Neuronal stem cell (in vitro differentiated cells): ENCODE data around the gene HACD2.

ENCODE experiments used
- DNase-seq: peaks from one replicate; pipeline ENCODE4 v3.0.0-alpha.2; 2013; ENCODE audit warnings: low spot score
- H2AFZ ChIP-seq: one replicate; pipeline ENCODE4 v1.6.1; 2013; ENCODE audit warnings: mild to moderate bottlenecking, low read length, inconsistent platforms
- H2AK5ac ChIP-seq: 2 replicates; pipeline ENCODE4 v1.6.1; 2013; ENCODE audit warnings: low read depth, mild to moderate bottlenecking, inconsistent platforms, low read length, moderate library complexity, mixed read lengths
- H2BK120ac ChIP-seq: 2 replicates; pipeline ENCODE4 v1.6.1; 2013; ENCODE audit warnings: low read depth, mild to moderate bottlenecking, inconsistent platforms, low read length, moderate library complexity, mixed read lengths
- H2BK12ac ChIP-seq: one replicate; pipeline ENCODE4 v1.6.1; 2013; ENCODE audit warnings: low read length, inconsistent platforms
- H2BK15ac ChIP-seq: 2 replicates; pipeline ENCODE4 v1.6.1; 2013; ENCODE audit warnings: mild to moderate bottlenecking, low read length, inconsistent platforms, mixed read lengths
- H2BK5ac ChIP-seq: one replicate; pipeline ENCODE4 v1.6.1; 2013; ENCODE audit warnings: inconsistent platforms, mild to moderate bottlenecking, low read length, moderate library complexity
- H3K14ac ChIP-seq: one replicate; pipeline ENCODE4 v1.6.1; 2013; ENCODE audit warnings: low read length, inconsistent platforms
- H3K18ac ChIP-seq: 2 replicates; pipeline ENCODE4 v1.6.1; 2013; ENCODE audit warnings: low read length, inconsistent platforms
- H3K23ac ChIP-seq: 2 replicates; pipeline ENCODE4 v1.6.1; 2013; ENCODE audit warnings: low read depth, mild to moderate bottlenecking, mixed read lengths, low read length, inconsistent platforms; ENCODE audit not compliant: poor library complexity
- H3K27ac ChIP-seq: replicated peaks from 3 replicates; pipeline ENCODE4 v1.5.1; 2013; ENCODE audit warnings: low read length, inconsistent platforms
- H3K27me3 ChIP-seq, 3 experiments: 2 replicates each; pipeline ENCODE4 v1.6.1; 2013; ENCODE audit warnings: low read length in 3 of 3, mild to moderate bottlenecking in 2 of 3, inconsistent platforms in 1 of 3, low read depth in 1 of 3, mixed read lengths in 1 of 3, moderate library complexity in 1 of 3; ENCODE audit not compliant: control insufficient read depth in 3 of 3, insufficient read depth in 3 of 3
- H3K36me3 ChIP-seq, 2 donors: replicated peaks in 1 of 2; 2 replicates each; pipeline ENCODE4 v1.6.1; 2013; ENCODE audit warnings: low read length in 2 of 2; ENCODE audit not compliant: control insufficient read depth in 2 of 2, insufficient read depth in 2 of 2
- H3K4ac ChIP-seq: 2 replicates; pipeline ENCODE4 v1.6.1; 2013; ENCODE audit warnings: inconsistent platforms, mild to moderate bottlenecking, low read length, moderate library complexity
- H3K4me1 ChIP-seq, 2 donors: 1 replicate in 1 of 2; 2 replicates in 1 of 2; pipeline ENCODE4 v1.6.1; 2013; ENCODE audit warnings: low read length in 2 of 2, low read depth in 1 of 2; ENCODE audit not compliant: control insufficient read depth in 2 of 2, insufficient read depth in 1 of 2
- H3K4me2 ChIP-seq: one replicate; pipeline ENCODE4 v1.6.1; 2013; ENCODE audit warnings: mild to moderate bottlenecking, low read length, inconsistent platforms; ENCODE audit not compliant: insufficient read depth, poor library complexity, severe bottlenecking
- H3K4me3 ChIP-seq, 2 donors: 2 replicates each; pipeline ENCODE4 v1.5.1; 2013; ENCODE audit warnings: low read length in 2 of 2, mild to moderate bottlenecking in 2 of 2, inconsistent platforms in 1 of 2, moderate library complexity in 1 of 2
- H3K79me1 ChIP-seq: one replicate; pipeline ENCODE4 v1.6.1; 2013; ENCODE audit warnings: low read depth, mild to moderate bottlenecking, inconsistent platforms, low read length, moderate library complexity
- H3K9ac ChIP-seq: one replicate; pipeline ENCODE4 v1.6.1; 2013; ENCODE audit warnings: mild to moderate bottlenecking, low read depth, low read length, inconsistent platforms; ENCODE audit not compliant: poor library complexity
- H3K9me3 ChIP-seq, 2 donors: replicated peaks in 1 of 2; 2 replicates each; pipeline versions ENCODE3 to v1.6.1; 2013; ENCODE audit warnings: low read length in 2 of 2, mild to moderate bottlenecking in 2 of 2, inconsistent platforms in 1 of 2, low read depth in 1 of 2, mixed read lengths in 1 of 2, moderate library complexity in 1 of 2; ENCODE audit not compliant: control insufficient read depth in 2 of 2, insufficient read depth in 1 of 2
- H4K8ac ChIP-seq: one replicate; pipeline ENCODE4 v1.6.1; 2013; ENCODE audit warnings: low read depth, mild to moderate bottlenecking, inconsistent platforms, low read length, moderate library complexity
- H4K91ac ChIP-seq: one replicate; pipeline ENCODE4 v1.6.1; 2013; ENCODE audit warnings: low read length, low read depth, mild to moderate bottlenecking, inconsistent platforms; ENCODE audit not compliant: poor library complexity
- WGBS, 2 donors: extraction: QIAGEN DNeasy Blood & Tissue Kit; methylation state at CpG; one replicate each; pipeline ENCODE4 v1.1.7; 2013; ENCODE audit warnings: missing lambda C conversion rate in 2 of 2, mixed read lengths in 1 of 2; ENCODE audit not compliant: insufficient read length in 2 of 2, insufficient replicate concordance in 1 of 2; ENCODE audit errors: extremely low coverage in 2 of 2; 5-methylcytosine and 5-hydroxymethylcytosine counted together

HACD2 gene

DNA sequence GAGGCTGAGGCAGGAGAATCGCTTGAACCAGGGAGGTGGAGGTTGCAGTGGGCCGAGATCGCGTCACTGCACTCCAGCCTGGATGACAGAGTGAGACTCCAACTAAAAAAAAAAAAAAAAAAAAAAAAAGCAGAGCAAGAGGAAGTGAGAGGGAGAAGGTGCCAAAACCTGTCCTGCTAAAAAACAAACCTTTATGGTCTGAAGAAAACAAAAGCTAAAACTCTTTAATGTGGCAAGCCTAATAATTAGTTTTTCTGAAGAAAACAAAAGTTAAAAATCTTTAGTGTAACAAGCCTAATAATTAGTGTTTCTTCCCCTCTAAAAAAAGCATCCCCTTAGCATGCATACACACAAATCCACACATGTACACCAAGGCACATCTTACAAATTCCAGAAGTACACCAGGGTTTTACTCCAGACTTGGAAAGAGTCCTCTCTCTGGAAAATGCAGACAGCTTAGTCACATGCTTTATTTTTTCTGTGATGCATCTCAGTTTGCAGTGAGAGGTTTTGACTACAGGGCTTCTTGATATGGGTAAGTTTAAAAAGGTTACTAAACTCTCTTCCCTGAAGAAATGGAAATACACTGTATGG lies 65.9 kb downstream of the HACD2 start:
- no peak overlapping the region for H4K8ac ChIP-seq
- H3K23ac ChIP-seq = no peak overlapping the region
- peaks cover 4 to 24% of the 10 kb centered on the region in 2 donors for H3K36me3 ChIP-seq
- WGBS, 2 donors = no CpG with 5 or more reads among the region's 4 CpGs
- no peak overlapping the region for H4K91ac ChIP-seq
- no peak overlapping the region for H2AK5ac ChIP-seq
- DNase-seq = no peak
- H2BK15ac ChIP-seq = no peak overlapping the region
- no peak overlapping the region for H3K9ac ChIP-seq
- no peak overlapping the region for H3K27ac ChIP-seq
- H2AFZ ChIP-seq = no peak overlapping the region
- no peak overlapping the region for H3K4ac ChIP-seq
- H3K9me3 ChIP-seq = no peaks in the 10 kb centered on the region
- no peak overlapping the region for H3K14ac ChIP-seq
- no peaks in the 10 kb centered on the region for H3K79me1 ChIP-seq
- no peak overlapping the region for H3K18ac ChIP-seq
- H2BK5ac ChIP-seq = no peak overlapping the region
- H3K4me3 ChIP-seq = no peak overlapping the region
- no peak overlapping the region for H2BK12ac ChIP-seq
- H3K4me2 ChIP-seq = no peak overlapping the region
- no peaks in the 10 kb centered on the region for H3K27me3 ChIP-seq
- H2BK120ac ChIP-seq = no peak overlapping the region
- H3K4me1 ChIP-seq = peaks cover 0 to 4% of the 10 kb centered on the region in 2 donors

DNA sequence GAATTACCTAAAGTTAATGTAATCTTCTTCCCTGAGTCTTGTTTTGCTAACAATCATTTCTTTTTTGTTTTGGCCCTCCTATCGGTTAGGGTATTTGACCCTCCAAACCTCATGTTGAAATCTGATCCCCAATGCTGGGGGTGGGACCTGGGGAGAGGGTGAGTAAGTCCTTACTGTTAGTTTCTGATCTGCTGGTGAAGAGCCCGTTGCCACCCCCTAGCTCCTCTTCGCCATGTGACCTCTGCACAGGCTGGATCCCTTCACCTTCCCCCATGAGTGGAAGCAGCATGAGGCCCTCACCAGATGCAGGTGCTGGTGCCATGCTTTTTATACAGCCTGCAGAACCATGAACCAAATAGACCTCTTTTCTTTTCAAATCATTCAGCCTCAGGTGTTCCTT lies 73.1 kb downstream of the HACD2 start:
- H3K4me3 ChIP-seq = no peak overlapping the region
- H3K4me1 ChIP-seq = no peaks in the 10 kb centered on the region
- no peak overlapping the region for H2AK5ac ChIP-seq
- H3K14ac ChIP-seq = no peak overlapping the region
- H2BK5ac ChIP-seq = no peak overlapping the region
- no peak overlapping the region for H3K27ac ChIP-seq
- peaks cover 0 to 35% of the 10 kb centered on the region in 2 donors for H3K36me3 ChIP-seq
- no peak overlapping the region for H4K8ac ChIP-seq
- H4K91ac ChIP-seq = no peak overlapping the region
- H3K23ac ChIP-seq = no peak overlapping the region
- peaks cover 1% of the 10 kb centered on the region for H3K79me1 ChIP-seq
- no peak overlapping the region for H2AFZ ChIP-seq
- DNase-seq = no peak
- peaks cover 0 to 3% of the 10 kb centered on the region in 2 donors for H3K9me3 ChIP-seq
- H3K4ac ChIP-seq = no peak overlapping the region
- no peak overlapping the region for H2BK120ac ChIP-seq
- no peak overlapping the region for H3K9ac ChIP-seq
- no peaks in the 10 kb centered on the region for H3K27me3 ChIP-seq
- no peak overlapping the region for H3K4me2 ChIP-seq
- WGBS, 2 donors = no CpG with 5 or more reads among the region's 3 CpGs
- H2BK12ac ChIP-seq = no peak overlapping the region
- no peak overlapping the region for H2BK15ac ChIP-seq
- H3K18ac ChIP-seq = no peak overlapping the region

GRCh38 chr3:123511084-123511483 lies 73.8 kb downstream of the HACD2 start:
- Histone ChIP-seq H3K9me3 (peaks cover 0 to 3% of the 10 kb centered on the region in 2 donors), H3K14ac (no peak overlapping the region), H4K91ac (no peak overlapping the region), H2AFZ (no peak overlapping the region), H3K4me1 (no peaks in the 10 kb centered on the region), H2BK5ac (no peak overlapping the region), H3K36me3 (peaks cover 0 to 37% of the 10 kb centered on the region in 2 donors), H3K9ac (no peak overlapping the region), H2BK12ac (no peak overlapping the region), H4K8ac (no peak overlapping the region), H3K4ac (no peak overlapping the region), H3K79me1 (peaks cover 1% of the 10 kb centered on the region), H2AK5ac (no peak overlapping the region), H3K27me3 (no peaks in the 10 kb centered on the region), H3K23ac (no peak overlapping the region), H3K27ac (no peak overlapping the region), H3K4me3 (no peak overlapping the region), H3K4me2 (no peak overlapping the region), H2BK120ac (no peak overlapping the region), H2BK15ac (no peak overlapping the region), H3K18ac (no peak overlapping the region)
- DNase-seq = no peak

GRCh38 chr3:123508178-123508577 lies 76.7 kb downstream of the HACD2 start:
- H3K23ac ChIP-seq = no peak overlapping the region
- no peak overlapping the region for H2BK5ac ChIP-seq
- no peaks in the 10 kb centered on the region for H3K27me3 ChIP-seq
- no peak overlapping the region for H3K18ac ChIP-seq
- H3K14ac ChIP-seq = no peak overlapping the region
- no peak overlapping the region for H3K4ac ChIP-seq
- peaks cover 0 to 36% of the 10 kb centered on the region in 2 donors for H3K36me3 ChIP-seq
- no peak overlapping the region for H2AK5ac ChIP-seq
- no peak overlapping the region for H2BK12ac ChIP-seq
- H3K9ac ChIP-seq = no peak overlapping the region
- H3K4me2 ChIP-seq = no peak overlapping the region
- DNase-seq = no peak
- H2AFZ ChIP-seq = no peak overlapping the region
- no peak overlapping the region for H2BK120ac ChIP-seq
- no peak overlapping the region for H3K4me3 ChIP-seq
- no CpG with 5 or more reads among the region's 6 CpGs for WGBS, 2 donors
- H3K79me1 ChIP-seq = peaks cover 1% of the 10 kb centered on the region
- no peak overlapping the region for H4K8ac ChIP-seq
- H2BK15ac ChIP-seq = no peak overlapping the region
- no peaks in the 10 kb centered on the region for H3K4me1 ChIP-seq
- H3K27ac ChIP-seq = no peak overlapping the region
- peaks cover 0 to 3% of the 10 kb centered on the region in 2 donors for H3K9me3 ChIP-seq
- no peak overlapping the region for H4K91ac ChIP-seq
